Subcutaneous abdominal adipose tissue (tissue), 5 donors: ENCODE measurements around the gene BID.

ENCODE experiments used
- H3K27ac ChIP-seq: one replicate; pipeline ENCODE4 v1.7.0; 2013; ENCODE audit warnings: low read depth, mild to moderate bottlenecking, inconsistent platforms, low read length, moderate library complexity
- H3K27me3 ChIP-seq, 5 donors: one replicate each; pipeline ENCODE4 v1.7.0; 2013; ENCODE audit warnings: low read length in 5 of 5, inconsistent platforms in 1 of 5; ENCODE audit not compliant: control insufficient read depth in 5 of 5, insufficient read depth in 4 of 5
- H3K36me3 ChIP-seq, 5 donors: one replicate each; pipeline ENCODE4 v1.7.0; 2013; ENCODE audit warnings: low read length in 5 of 5; ENCODE audit not compliant: control insufficient read depth in 5 of 5, insufficient read depth in 5 of 5
- H3K4me1 ChIP-seq, 5 donors: one replicate each; pipeline ENCODE4 v1.7.0; 2013; ENCODE audit warnings: low read length in 5 of 5, mild to moderate bottlenecking in 3 of 5, moderate library complexity in 1 of 5; ENCODE audit not compliant: control insufficient read depth in 5 of 5, insufficient read depth in 5 of 5
- H3K4me3 ChIP-seq, 5 donors: one replicate each; pipeline ENCODE4 v1.7.0; 2013; ENCODE audit warnings: low read length in 5 of 5, low read depth in 1 of 5
- H3K9ac ChIP-seq, 5 donors: one replicate each; pipeline ENCODE4 v1.7.0; 2013; ENCODE audit warnings: low read length in 5 of 5, mild to moderate bottlenecking in 4 of 5, moderate library complexity in 3 of 5
- H3K9me3 ChIP-seq, 5 donors: one replicate each; pipeline ENCODE4 v1.7.0; 2013; ENCODE audit warnings: low read length in 5 of 5; ENCODE audit not compliant: control insufficient read depth in 5 of 5
- donor health status: healthy.
- donor health status: healthy.
- donor health status: healthy.
- donor health status: healthy.
- donor health status: healthy.

The BID gene

DNA sequence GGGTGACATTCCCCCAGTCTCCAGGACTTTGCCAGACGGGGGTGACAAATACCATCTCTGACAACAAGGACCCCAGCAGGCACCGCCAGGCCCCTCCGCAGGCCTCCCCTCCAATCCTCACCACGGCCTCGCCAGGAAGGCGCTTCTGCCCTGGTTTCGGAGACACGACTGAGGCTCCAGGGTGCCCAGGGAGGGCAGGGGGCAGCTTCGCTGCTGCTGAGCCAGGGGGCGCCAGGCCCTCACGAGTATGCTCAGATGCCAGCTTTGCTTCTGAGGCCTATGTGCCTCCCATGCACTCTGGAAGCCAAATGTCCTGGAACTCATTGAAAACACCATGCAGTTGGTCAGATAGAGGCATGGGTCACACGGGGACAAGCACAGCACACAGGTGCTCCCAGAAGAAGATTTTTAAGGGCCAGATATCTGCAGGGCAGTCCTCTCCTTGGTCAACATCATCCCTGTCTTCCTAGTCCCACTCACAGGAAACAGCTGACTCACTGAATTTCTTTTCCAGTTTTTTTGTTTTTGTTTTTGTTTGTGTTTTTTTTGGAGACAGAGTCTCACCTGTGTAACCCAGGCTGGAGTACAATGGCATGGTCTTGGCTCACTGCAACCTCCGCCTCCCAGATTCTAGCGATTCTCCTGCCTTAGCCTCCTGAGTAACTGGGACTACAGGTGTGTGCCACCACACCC is 19.9 kb downstream of the BID start:
- Histone ChIP-seq H3K4me3 (no peak overlapping the region), H3K27ac (no peak overlapping the region), H3K4me1 (no peaks in the 10 kb centered on the region), H3K27me3 (no peaks in the 10 kb centered on the region), H3K9ac (no peak overlapping the region), H3K9me3 (no peaks in the 10 kb centered on the region), H3K36me3 (peaks cover 0 to 3% (median 0%) of the 10 kb centered on the region in 5 donors)

DNA sequence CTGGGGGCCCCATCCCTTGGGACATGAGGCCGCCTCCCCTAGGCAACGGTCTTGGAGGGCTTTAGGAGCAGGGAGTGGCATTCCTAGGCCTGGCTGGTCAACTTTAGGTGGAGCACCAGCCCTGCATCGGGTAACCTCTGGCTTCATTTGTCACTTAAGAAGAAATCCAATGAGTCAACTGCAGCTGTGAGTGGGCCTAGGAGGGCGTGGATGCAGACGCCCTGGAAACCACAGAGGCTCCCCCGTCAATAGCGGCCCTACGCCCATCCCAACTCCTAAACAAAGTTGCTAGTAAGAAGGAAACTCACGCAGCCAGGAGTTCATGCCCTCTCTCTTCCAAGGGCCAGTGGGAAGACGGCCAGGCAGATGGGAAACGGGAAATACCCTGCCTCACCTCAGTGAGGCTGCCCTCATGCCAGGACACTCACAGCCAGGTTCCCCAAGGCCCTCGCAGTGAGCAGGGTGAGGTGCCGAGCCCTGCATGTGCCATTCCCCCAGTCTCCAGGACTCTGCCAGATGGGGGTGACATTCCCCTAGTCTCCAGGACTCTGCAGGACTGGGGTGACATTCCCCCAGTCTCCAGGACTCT is 20.8 kb downstream of the BID start:
- Histone ChIP-seq H3K4me3 (no peak overlapping the region), H3K9ac (no peak overlapping the region), H3K36me3 (peaks cover 0 to 8% (median 0%) of the 10 kb centered on the region in 5 donors), H3K9me3 (no peaks in the 10 kb centered on the region), H3K27me3 (no peaks in the 10 kb centered on the region), H3K27ac (no peak overlapping the region), H3K4me1 (peaks cover 0 to 3% (median 0%) of the 10 kb centered on the region in 5 donors)

GRCh38 chr22:17751596-17751995 is 22.7 kb downstream of the BID start:
- H3K27ac ChIP-seq = no peak overlapping the region
- H3K27me3 ChIP-seq = no peaks in the 10 kb centered on the region
- H3K4me1 ChIP-seq = peaks cover 0 to 3% (median 0%) of the 10 kb centered on the region in 5 donors
- no peak overlapping the region for H3K4me3 ChIP-seq
- no peak overlapping the region for H3K9ac ChIP-seq
- H3K9me3 ChIP-seq = no peaks in the 10 kb centered on the region
- peaks cover 0 to 13% (median 0%) of the 10 kb centered on the region in 5 donors for H3K36me3 ChIP-seq

- Histone ChIP-seq H3K36me3 (peaks cover 0 to 14% (median 0%) of the 10 kb centered on the region in 5 donors), H3K9me3 (no peaks in the 10 kb centered on the region), H3K4me3 (no peak overlapping the region), H3K27ac (no peak overlapping the region), H3K27me3 (no peaks in the 10 kb centered on the region), H3K4me1 (peaks cover 0 to 3% (median 0%) of the 10 kb centered on the region in 5 donors), H3K9ac (no peak overlapping the region)
Measured at GRCh38 chr22:17749605-17750395, 24.5 kb downstream of the BID start.

- Histone ChIP-seq H3K27me3 (no peaks in the 10 kb centered on the region), H3K4me1 (peaks cover 0 to 12% (median 9%) of the 10 kb centered on the region in 5 donors), H3K27ac (no peak overlapping the region), H3K9me3 (no peaks in the 10 kb centered on the region), H3K4me3 (peak overlapping the region in 1 of 5 donors; percentile 16), H3K9ac (no peak overlapping the region), H3K36me3 (peaks cover 0 to 14% (median 0%) of the 10 kb centered on the region in 5 donors)
Measured at GRCh38 chr22:17748555-17749353, 25.5 kb downstream of the BID start.

- H3K27me3 ChIP-seq = no peaks in the 10 kb centered on the region
- H3K9ac ChIP-seq = no peak overlapping the region
- no peak overlapping the region for H3K4me3 ChIP-seq
- no peaks in the 10 kb centered on the region for H3K9me3 ChIP-seq
- H3K36me3 ChIP-seq = peaks cover 0 to 14% (median 0%) of the 10 kb centered on the region in 5 donors
- peaks cover 0 to 18% (median 15%) of the 10 kb centered on the region in 5 donors for H3K4me1 ChIP-seq
- H3K27ac ChIP-seq = no peak overlapping the region
Measured at GRCh38 chr22:17746916-17747315, 27.4 kb downstream of the BID start.

GRCh38 chr22:17744430-17744829 is 29.8 kb downstream of the BID start:
- Histone ChIP-seq H3K27ac (no peak overlapping the region), H3K9ac (no peak overlapping the region), H3K4me1 (peaks cover 0 to 18% (median 15%) of the 10 kb centered on the region in 5 donors), H3K27me3 (no peaks in the 10 kb centered on the region), H3K4me3 (no peak overlapping the region), H3K36me3 (peaks cover 0 to 22% (median 0%) of the 10 kb centered on the region in 5 donors), H3K9me3 (no peaks in the 10 kb centered on the region)

- Histone ChIP-seq H3K9ac (no peak overlapping the region), H3K9me3 (no peaks in the 10 kb centered on the region), H3K4me3 (no peak overlapping the region), H3K27me3 (no peaks in the 10 kb centered on the region), H3K27ac (no peak overlapping the region), H3K36me3 (peaks cover 0 to 25% (median 2%) of the 10 kb centered on the region in 5 donors), H3K4me1 (peaks cover 0 to 18% (median 15%) of the 10 kb centered on the region in 5 donors)
Measured at GRCh38 chr22:17743661-17744411, 30.4 kb downstream of the BID start.

GRCh38 chr22:17742527-17742902 is 31.8 kb downstream of the BID start:
- no peak overlapping the region for H3K27ac ChIP-seq
- peaks cover 0 to 36% (median 9%) of the 10 kb centered on the region in 5 donors for H3K36me3 ChIP-seq
- no peaks in the 10 kb centered on the region for H3K27me3 ChIP-seq
- H3K4me3 ChIP-seq = no peak overlapping the region
- peaks cover 0 to 23% (median 19%) of the 10 kb centered on the region in 5 donors for H3K4me1 ChIP-seq
- no peak overlapping the region for H3K9ac ChIP-seq
- H3K9me3 ChIP-seq = no peaks in the 10 kb centered on the region
